Measurements from ENCODE around the gene DDX41.
A peak's percentile ranks its signal among the peaks of the same experiment; 100 is the strongest.

DDX41 gene

DNA sequence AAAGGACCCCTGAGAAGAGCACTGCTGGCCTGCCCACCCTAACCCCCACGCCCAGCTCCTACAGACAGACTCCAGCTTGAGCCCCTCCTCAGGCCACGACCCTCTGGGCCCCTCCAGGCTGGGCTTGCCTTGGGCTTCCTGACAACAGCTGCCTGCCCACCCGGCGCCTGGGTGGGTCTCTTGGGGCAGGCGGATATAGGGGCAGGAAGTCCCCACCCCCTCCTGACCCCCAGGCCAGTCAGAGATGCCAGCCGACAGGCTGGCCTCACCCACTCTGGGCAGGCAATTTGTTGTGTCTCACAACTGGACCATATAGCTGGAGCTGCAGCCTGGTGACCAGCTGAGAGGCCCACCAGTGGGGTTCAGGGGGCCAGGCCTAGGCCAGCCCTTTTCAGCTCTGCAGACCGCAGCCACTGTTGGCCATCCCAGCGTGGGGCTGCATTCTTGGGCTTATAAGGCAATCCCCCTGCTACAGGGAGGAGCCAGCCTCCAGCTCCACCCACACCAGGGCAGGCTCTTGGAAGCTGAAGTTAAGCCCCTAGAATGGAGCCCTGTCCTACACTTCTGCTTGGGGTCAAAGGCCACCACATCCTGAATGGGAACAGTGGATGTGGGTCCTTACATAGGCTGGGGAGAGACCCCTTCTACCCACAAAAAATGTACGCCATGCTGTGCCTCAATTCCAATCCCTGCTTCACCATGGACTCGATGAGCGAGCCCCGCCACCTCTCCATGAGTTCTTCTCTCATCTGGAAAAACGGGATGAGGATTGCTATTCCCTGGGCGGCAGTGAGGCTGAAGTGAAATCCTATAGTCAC lies 21.3 kb downstream of the DDX41 start:
- Histone ChIP-seq H3K27ac (ENCODE audit: low read depth, low read length) (peak overlapping the region; percentile 100), H3K9me3 (ENCODE audit: insufficient read depth, low read depth, low read length) (no peaks in the 10 kb centered on the region), H3K36me3 (ENCODE audit: insufficient read depth, low read length) (peaks cover 40% of the 10 kb centered on the region), H3K4me3 (ENCODE audit: low read length) (peak overlapping the region; percentile 79), H3K4me1 (ENCODE audit: insufficient read depth, low read length) (peaks cover 30% of the 10 kb centered on the region), H3K9ac (ENCODE audit: low read depth, low read length) (peak overlapping the region; percentile 99), H3K27me3 (ENCODE audit: insufficient read depth, low read length) (peaks cover 20% of the 10 kb centered on the region)
- 52% methylated on average over 14 of the region's 14 CpGs for WGBS

DNA sequence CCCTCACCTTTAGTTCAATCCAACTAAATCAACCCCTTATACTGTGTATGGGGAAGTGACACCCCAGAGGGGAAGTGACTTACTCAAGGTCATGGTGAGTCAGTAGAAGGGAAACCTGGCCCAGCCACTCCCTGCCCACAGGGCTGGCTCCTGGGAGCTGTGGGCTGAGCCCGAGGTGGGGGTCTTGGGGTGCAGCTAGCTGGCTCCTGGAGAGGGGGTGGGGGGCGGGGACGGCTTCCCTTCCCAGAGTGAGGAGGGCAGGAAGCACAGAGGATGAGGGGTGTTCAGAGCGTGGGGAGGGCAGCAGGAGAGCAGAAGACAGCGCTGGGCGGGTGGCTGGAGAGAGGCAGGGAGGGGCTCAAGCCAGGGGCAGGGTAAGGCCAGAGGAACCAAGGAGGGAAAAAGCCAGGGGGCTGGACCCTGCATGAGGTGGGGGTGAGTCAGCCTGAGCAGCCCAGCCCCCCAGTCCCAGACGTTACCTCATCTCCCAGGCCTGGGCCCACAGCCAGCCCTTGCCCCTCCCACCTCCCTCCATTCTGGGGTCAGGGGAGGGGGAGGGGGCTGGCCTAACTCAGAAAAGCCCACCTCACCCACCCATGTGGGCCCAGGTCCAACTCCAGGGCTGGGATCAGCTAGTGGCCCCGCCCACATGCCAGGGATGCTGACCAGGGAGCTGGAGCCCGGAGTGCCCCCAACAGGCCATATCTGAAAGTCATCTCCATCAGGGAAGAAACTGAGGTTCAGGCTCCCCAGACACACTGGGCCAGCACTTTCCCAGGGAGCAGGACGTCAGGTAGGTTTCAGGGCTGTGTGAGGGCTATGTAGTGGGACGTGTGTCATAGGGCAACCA lies 22.2 kb downstream of the DDX41 start:
- Histone ChIP-seq H3K27me3 (ENCODE audit: insufficient read depth, low read length) (peaks cover 17% of the 10 kb centered on the region), H3K4me3 (ENCODE audit: low read length) (peak overlapping the region; percentile 79; the same call in 1 of the 2 replicates), H3K27ac (ENCODE audit: low read depth, low read length) (peak overlapping the region; percentile 100), H3K9me3 (ENCODE audit: insufficient read depth, low read depth, low read length) (no peaks in the 10 kb centered on the region), H3K36me3 (ENCODE audit: insufficient read depth, low read length) (peaks cover 49% of the 10 kb centered on the region), H3K9ac (ENCODE audit: low read depth, low read length) (peak overlapping the region; percentile 99), H3K4me1 (ENCODE audit: insufficient read depth, low read length) (peaks cover 30% of the 10 kb centered on the region)
- 63% methylated on average over 11 of the region's 11 CpGs for WGBS

DNA sequence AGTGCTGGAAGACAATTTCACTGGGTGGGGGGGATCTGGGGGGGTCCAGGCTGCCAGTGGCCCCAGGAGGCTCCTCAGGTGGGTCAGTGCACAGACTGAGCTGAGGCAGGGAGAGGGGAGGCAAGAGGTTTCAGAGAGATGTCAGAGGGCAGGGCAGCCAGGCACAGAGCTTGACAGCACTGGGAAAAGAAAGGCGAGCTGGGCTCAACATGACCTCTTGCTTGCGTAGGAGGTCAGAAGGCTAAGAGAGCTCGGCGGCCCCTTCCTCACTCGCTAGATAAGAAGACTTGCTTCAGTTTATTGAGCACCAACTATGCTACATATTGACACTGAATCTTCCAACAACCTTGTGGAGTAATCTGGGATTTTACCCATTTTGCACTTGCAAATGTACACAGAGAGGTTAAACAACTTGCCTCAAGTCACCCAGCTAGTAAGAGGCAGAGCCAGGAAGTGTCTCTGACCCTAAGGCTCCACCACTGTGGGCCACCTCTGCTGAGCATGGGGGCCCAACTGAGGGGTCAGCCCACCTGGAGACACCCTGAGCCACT lies 22.9 kb downstream of the DDX41 start:
- Histone ChIP-seq H3K36me3 (ENCODE audit: insufficient read depth, low read length) (peaks cover 56% of the 10 kb centered on the region), H3K4me3 (ENCODE audit: low read length) (no peak overlapping the region), H3K27ac (ENCODE audit: low read depth, low read length) (peak overlapping the region; percentile 100), H3K9me3 (ENCODE audit: insufficient read depth, low read depth, low read length) (no peaks in the 10 kb centered on the region), H3K27me3 (ENCODE audit: insufficient read depth, low read length) (peaks cover 10% of the 10 kb centered on the region), H3K4me1 (ENCODE audit: insufficient read depth, low read length) (peaks cover 29% of the 10 kb centered on the region), H3K9ac (ENCODE audit: low read depth, low read length) (peak overlapping the region; percentile 43; the same call in 1 of the 2 replicates)
- 91% methylated on average over 5 of the region's 5 CpGs for WGBS

DNA sequence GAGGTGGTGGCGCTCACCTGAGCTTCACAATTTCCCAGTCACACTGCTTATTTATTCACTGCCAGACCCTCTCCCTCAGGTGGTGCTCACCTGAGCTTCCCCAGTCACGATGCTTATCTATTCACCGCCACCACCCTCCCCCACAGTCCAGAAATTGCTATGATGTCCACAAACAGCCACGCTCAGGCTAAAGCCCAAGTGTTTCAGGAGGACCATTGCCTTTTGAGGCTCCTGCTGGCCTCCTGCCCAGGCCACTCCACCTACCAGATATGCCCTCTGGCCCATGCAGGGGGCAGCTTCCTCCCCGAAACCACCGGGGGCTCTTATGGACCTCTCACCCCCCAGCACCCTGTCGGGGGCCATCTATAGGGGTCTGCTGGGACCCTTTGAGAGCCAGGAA lies 23.9 kb downstream of the DDX41 start:
- Histone ChIP-seq H3K9me3 (ENCODE audit: insufficient read depth, low read depth, low read length) (no peaks in the 10 kb centered on the region), H3K9ac (ENCODE audit: low read depth, low read length) (no peak overlapping the region), H3K36me3 (ENCODE audit: insufficient read depth, low read length) (peaks cover 65% of the 10 kb centered on the region), H3K27ac (ENCODE audit: low read depth, low read length) (peak overlapping the region; percentile 34; the same call in 1 of the 2 replicates), H3K4me3 (ENCODE audit: low read length) (no peak overlapping the region), H3K4me1 (ENCODE audit: insufficient read depth, low read length) (peaks cover 22% of the 10 kb centered on the region), H3K27me3 (ENCODE audit: insufficient read depth, low read length) (no peaks in the 10 kb centered on the region; the same call in 1 of the 2 replicates)
- 94% methylated on average over 7 of the region's 7 CpGs for WGBS

DNA sequence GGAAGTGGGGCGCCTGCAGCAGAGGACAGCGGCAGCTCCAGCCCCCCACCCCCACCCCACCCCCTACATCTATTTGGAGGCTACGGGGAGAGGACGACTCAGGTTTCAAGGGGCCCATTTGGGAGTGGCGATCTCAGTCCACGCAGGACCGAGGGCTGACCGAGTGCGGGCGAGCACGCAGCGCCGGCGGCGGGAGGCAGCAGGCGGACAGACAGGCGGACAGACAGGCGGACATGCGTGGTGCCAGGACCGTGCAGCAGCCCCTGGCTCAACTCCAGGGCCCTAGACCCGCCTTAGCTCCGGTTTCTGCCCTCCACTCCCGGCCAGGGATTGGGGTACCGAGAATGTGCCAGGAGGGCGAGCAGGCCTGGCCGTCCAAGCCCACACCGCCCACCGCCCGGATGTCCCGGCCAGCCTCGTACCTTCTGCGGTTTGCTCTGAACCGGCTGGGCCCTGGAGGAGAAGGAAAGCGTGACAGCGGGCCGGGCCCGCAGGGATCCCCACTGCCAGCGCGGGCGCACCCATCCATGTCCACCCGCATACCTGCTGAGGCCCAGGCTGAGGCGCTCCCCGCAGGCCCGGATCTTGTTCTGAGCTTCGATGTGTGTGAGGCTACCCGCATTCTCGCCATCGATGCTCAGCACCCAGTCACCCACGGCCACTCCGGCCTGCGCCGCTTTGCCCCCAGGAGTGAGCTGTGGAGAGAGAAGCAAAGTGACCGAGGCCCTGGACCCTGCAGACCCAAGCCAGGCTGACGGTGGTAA lies 24.6 kb downstream of the DDX41 start:
- H3K4me3 ChIP-seq (ENCODE audit: low read length): no peak overlapping the region
- H3K4me1 ChIP-seq (ENCODE audit: insufficient read depth, low read length): peaks cover 22% of the 10 kb centered on the region
- peaks cover 71% of the 10 kb centered on the region for H3K36me3 ChIP-seq (ENCODE audit: insufficient read depth, low read length)
- WGBS: 94% methylated on average over 53 of the region's 54 CpGs
- no peak overlapping the region for H3K9ac ChIP-seq (ENCODE audit: low read depth, low read length)
- no peaks in the 10 kb centered on the region for H3K27me3 ChIP-seq (ENCODE audit: insufficient read depth, low read length)
- H3K27ac ChIP-seq (ENCODE audit: low read depth, low read length): peak overlapping the region; percentile 23; the same call in 1 of the 2 replicates
- no peaks in the 10 kb centered on the region for H3K9me3 ChIP-seq (ENCODE audit: insufficient read depth, low read depth, low read length)

DNA sequence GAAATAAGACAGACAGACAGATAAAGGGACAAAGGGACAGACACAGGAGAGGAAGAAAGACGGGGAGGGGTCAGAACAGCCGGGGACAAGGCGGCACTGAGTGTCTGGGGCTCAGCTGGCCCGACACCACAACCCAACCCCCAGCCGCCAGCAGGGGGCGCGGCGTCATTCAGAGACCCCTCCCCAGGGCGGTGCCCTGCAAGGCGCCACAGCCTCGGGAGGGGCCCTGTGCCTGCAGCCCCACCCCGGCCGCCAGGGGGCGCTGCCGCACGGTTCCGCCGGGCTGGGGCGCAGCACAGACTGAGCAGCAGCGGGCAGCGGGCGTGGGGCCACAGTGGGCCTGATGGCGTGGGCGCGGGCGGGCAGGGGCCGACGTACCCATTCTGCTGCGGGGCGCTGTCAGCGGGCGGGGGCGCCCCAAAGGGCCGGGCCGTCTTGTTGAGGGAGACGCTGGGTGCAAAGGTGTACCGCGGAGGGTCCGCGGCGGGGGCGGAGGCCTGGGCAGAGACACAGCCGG lies 25.3 kb downstream of the DDX41 start:
- Histone ChIP-seq H3K4me3 (ENCODE audit: low read length) (no peak overlapping the region), H3K36me3 (ENCODE audit: insufficient read depth, low read length) (peaks cover 76% of the 10 kb centered on the region), H3K27ac (ENCODE audit: low read depth, low read length) (peak overlapping the region; percentile 67), H3K9me3 (ENCODE audit: insufficient read depth, low read depth, low read length) (no peaks in the 10 kb centered on the region), H3K4me1 (ENCODE audit: insufficient read depth, low read length) (peaks cover 22% of the 10 kb centered on the region), H3K27me3 (ENCODE audit: insufficient read depth, low read length) (no peaks in the 10 kb centered on the region), H3K9ac (ENCODE audit: low read depth, low read length) (no peak overlapping the region)
- WGBS: 52% methylated on average over 42 of the region's 43 CpGs

DNA sequence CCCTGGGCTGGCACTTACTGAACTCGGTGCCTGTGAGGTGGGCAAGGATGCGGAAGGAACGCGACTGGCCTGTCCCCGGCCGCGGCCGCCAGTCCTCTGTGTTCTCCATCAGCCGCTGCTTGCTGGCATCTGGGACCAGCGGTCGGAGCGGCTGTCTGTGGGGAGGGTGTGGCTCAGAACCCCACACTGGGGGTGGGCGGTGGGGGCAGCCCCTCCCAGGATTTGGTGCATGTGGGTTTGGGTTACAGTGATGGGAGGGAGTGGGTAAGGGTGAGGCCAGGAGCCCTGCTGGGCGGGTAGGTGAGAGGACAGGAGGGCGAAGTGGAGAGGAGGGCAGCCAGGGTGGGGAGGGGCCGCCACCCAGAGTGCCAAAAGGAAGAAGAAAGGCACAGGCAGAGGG lies 25.8 kb downstream of the DDX41 start:
- Histone ChIP-seq H3K9ac (ENCODE audit: low read depth, low read length) (no peak overlapping the region), H3K36me3 (ENCODE audit: insufficient read depth, low read length) (peaks cover 80% of the 10 kb centered on the region)
- WGBS: 92% methylated on average over 16 of the region's 16 CpGs

DNA sequence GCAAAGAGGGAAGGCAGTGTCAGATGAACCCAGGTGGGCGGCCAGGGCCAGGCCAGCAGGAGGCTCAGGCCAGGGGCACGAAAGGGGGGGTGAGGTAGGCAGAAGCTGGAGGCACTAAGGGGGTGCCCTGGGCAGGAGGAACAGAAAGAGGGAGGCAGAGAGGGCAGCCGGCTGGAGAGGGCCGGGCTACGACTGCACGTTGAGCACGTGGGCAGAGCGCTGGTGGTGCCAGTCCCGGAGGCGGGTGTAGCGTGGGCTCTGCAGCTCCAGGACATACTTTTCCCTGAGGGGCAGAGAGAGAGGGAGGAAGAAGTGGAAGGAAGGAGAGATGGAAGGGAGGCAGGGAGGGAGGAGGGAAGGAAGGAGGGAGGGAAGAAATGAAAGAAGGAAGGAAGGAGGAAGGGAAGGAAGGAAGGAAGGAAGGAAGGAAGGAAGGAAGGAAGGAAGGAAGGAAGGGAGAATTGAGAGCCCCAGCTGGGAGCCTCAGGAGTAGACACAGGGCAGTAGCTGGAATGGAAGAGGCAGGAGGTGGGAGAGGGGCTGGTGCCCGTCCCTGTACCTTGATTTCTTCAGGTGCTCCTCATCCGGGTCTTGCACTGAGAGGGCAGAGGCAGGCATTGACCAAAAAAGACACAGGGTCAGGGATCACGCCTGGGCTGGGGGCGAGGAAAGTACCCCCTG lies 26.3 kb downstream of the DDX41 start:
- Histone ChIP-seq H3K4me1 (ENCODE audit: insufficient read depth, low read length) (peaks cover 15% of the 10 kb centered on the region), H3K9ac (ENCODE audit: low read depth, low read length) (no peak overlapping the region), H3K36me3 (ENCODE audit: insufficient read depth, low read length) (peaks cover 82% of the 10 kb centered on the region), H3K27ac (ENCODE audit: low read depth, low read length) (no peak overlapping the region; the same call in 1 of the 2 replicates), H3K9me3 (ENCODE audit: insufficient read depth, low read depth, low read length) (no peaks in the 10 kb centered on the region), H3K4me3 (ENCODE audit: low read length) (no peak overlapping the region), H3K27me3 (ENCODE audit: insufficient read depth, low read length) (no peaks in the 10 kb centered on the region)
- WGBS: 95% methylated on average over 15 of the region's 15 CpGs

More for the DNA sequence above, 25.8 kb downstream of the DDX41 start:
- Histone ChIP-seq H3K4me1 (ENCODE audit: insufficient read depth, low read length) (peaks cover 20% of the 10 kb centered on the region), H3K9me3 (ENCODE audit: insufficient read depth, low read depth, low read length) (no peaks in the 10 kb centered on the region), H3K27me3 (ENCODE audit: insufficient read depth, low read length) (no peaks in the 10 kb centered on the region), H3K27ac (ENCODE audit: low read depth, low read length) (peak overlapping the region; percentile 67), H3K4me3 (ENCODE audit: low read length) (no peak overlapping the region)

DNA sequence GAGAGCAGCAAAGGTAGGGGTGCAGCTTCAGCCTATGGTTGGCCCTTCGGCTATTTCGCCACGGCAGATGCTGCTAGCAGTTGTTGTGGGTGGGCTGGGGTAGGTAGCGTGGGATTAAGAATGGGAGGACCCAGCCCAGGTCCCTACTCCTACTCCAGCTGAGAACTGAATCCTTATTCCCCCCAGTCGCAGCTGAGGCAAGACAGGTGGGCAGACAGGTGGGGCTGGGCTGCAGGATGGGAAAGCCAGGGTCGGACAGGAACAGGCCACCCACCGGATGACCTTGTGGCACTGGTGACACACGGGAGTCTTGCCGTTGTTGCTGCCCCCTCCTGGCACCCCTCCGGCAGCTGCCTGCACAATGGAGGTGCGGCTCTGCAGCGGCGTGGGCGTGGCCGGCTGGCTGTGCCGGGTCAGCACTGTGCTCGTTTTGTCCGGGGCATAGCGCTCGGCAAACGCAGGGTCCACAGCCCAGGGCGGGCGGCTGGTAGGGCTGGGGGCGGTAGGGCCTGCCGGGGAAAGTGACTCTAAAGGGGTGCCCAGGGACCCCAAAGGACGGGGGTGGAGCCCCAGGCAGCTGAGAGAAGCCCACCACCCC lies 27.5 kb downstream of the DDX41 start:
- Histone ChIP-seq H3K9me3 (ENCODE audit: insufficient read depth, low read depth, low read length) (no peaks in the 10 kb centered on the region), H3K4me3 (ENCODE audit: low read length) (no peak overlapping the region), H3K36me3 (ENCODE audit: insufficient read depth, low read length) (peaks cover 88% of the 10 kb centered on the region), H3K9ac (ENCODE audit: low read depth, low read length) (no peak overlapping the region), H3K27ac (ENCODE audit: low read depth, low read length) (0 out of 2 replicates have a peak overlapping the region, but pooled peaks have one; percentile 30), H3K27me3 (ENCODE audit: insufficient read depth, low read length) (no peaks in the 10 kb centered on the region), H3K4me1 (ENCODE audit: insufficient read depth, low read length) (0 out of 2 replicates have a peak, but pooled peaks cover 8% of the 10 kb centered on the region)
- WGBS: 91% methylated on average over 26 of the region's 26 CpGs

Data from HUES64 (cell line).